SK-N-DZ (cell line): ENCODE results near the gene LRRC63.
A peak's percentile ranks its signal among the peaks of the same experiment; 100 is the strongest.
"Not testable (repeated sequence)": the region's sequence is repeated elsewhere in the genome, so short reads cannot be mapped to it uniquely, and the experiment has no call there.

Experiments
- DNase-seq: peaks from one replicate; pipeline ENCODE4 v3.0.0-alpha.2; 2015; ENCODE audit warnings: low spot score

LRRC63 gene

GRCh38 chr13:46181377-46181839 lies 30.3 kb upstream of the LRRC63 start:
- no peak for DNase-seq

GRCh38 chr13:46181840-46182490 lies 29.8 kb upstream of the LRRC63 start, which contains the start of gene LCP1:
Gene LCP1 (minus strand): TSS chr13:46182177. CDS start chr13:46159662, 22,515 bp downstream.
- DNase-seq = no peak

- DNase-seq = no peak
These were observed 29.2 kb upstream of the LRRC63 start for GRCh38 chr13:46182491-46182877.

GRCh38 chr13:46183018-46183946 lies 28.4 kb upstream of the LRRC63 start:
- DNase-seq = no peak

- no peak for DNase-seq
These were observed 27.4 kb upstream of the LRRC63 start for GRCh38 chr13:46184277-46184699.

GRCh38 chr13:46185634-46186033 lies 26.1 kb upstream of the LRRC63 start:
- no peak for DNase-seq

GRCh38 chr13:46192412-46192811 lies 19.3 kb upstream of the LRRC63 start:
- DNase-seq = no peak

- DNase-seq = no peak
These were observed 16.7 kb upstream of the LRRC63 start for GRCh38 chr13:46195016-46195415.

- no peak for DNase-seq
These were observed 14.3 kb upstream of the LRRC63 start for GRCh38 chr13:46197299-46198048.

- no peak for DNase-seq
These were observed 13.0 kb upstream of the LRRC63 start for GRCh38 chr13:46198696-46199193.

GRCh38 chr13:46202188-46202795 lies 9.4 kb upstream of the LRRC63 start:
- no peak for DNase-seq

GRCh38 chr13:46202966-46203365 lies 8.8 kb upstream of the LRRC63 start:
- DNase-seq = no peak

- no peak for DNase-seq
These were observed 5.6 kb upstream of the LRRC63 start for GRCh38 chr13:46206143-46206542.

GRCh38 chr13:46207828-46208227 lies 3.9 kb upstream of the LRRC63 start:
- no peak for DNase-seq

- DNase-seq = no peak
These were observed 1.2 kb upstream of the LRRC63 start for GRCh38 chr13:46210362-46211083.

GRCh38 chr13:46211116-46211482 lies 629 bp upstream of the LRRC63 start:
- DNase-seq = peak; percentile 41

- no peak for DNase-seq
These were observed 1.5 kb downstream of the LRRC63 start for GRCh38 chr13:46213242-46213641.

GRCh38 chr13:46214741-46215140 lies 3.0 kb downstream of the LRRC63 start:
- DNase-seq = not testable (repeated sequence)

- DNase-seq = not testable (repeated sequence)
These were observed 8.5 kb downstream of the LRRC63 start for GRCh38 chr13:46220234-46220633.

- no peak for DNase-seq
These were observed 17.5 kb downstream of the LRRC63 start for GRCh38 chr13:46229251-46229650.

GRCh38 chr13:46232281-46232680 lies 20.6 kb downstream of the LRRC63 start:
- no peak for DNase-seq
